Neural cell (in vitro differentiated cells): ENCODE measurements around the gene ZNF566. TPM values are rescaled to one million over a fixed set of nuclear protein-coding genes. Genes with fewer than 3 reads are reported as not detected.

Experiments used
- H2AFZ ChIP-seq: fragments of 200-600, 300-800 bp; sonication (generic), shearing (Covaris generic); 2 replicates; pipeline ENCODE4 v1.6.0; 2014; ENCODE audit warnings: low read depth, mild to moderate bottlenecking, antibody characterized with exemption, low read length, moderate library complexity
- H3F3A ChIP-seq: fragments of 200-600 bp; shearing (Covaris generic); 2 replicates; pipeline ENCODE4 v1.6.1; 2016; ENCODE audit warnings: mild to moderate bottlenecking, moderate library complexity, mixed read lengths, antibody characterized with exemption, low read length; ENCODE audit not compliant: insufficient read depth, poor library complexity, severe bottlenecking
- H3K27ac ChIP-seq: fragments of 200-600, 300-800 bp; sonication (generic), shearing (Covaris generic); 2 replicates; pipeline ENCODE4 v1.5.1; 2014; ENCODE audit warnings: mild to moderate bottlenecking, low read length, moderate library complexity
- H3K27me3 ChIP-seq: fragments of 300-800, 200-600 bp; sonication (generic), shearing (Covaris generic); 2 replicates; pipeline ENCODE4 v1.6.0; 2014; ENCODE audit warnings: mild to moderate bottlenecking, low read depth, low read length, moderate library complexity; ENCODE audit not compliant: insufficient read depth
- H3K36me3 ChIP-seq: fragments of 300-800, 200-600 bp; sonication (generic), shearing (Covaris generic); 2 replicates; pipeline ENCODE4 v1.5.1; 2014; ENCODE audit warnings: mild to moderate bottlenecking, antibody characterized with exemption, low read length, moderate library complexity; ENCODE audit not compliant: insufficient read depth
- H3K4me2 ChIP-seq: fragments of 300-800, 200-600 bp; sonication (generic), shearing (Covaris generic); 2 replicates; pipeline ENCODE4 v1.6.0; 2014; ENCODE audit warnings: mild to moderate bottlenecking, low read length
- H3K4me3 ChIP-seq: fragments of 300-800, 200-600 bp; sonication (generic), shearing (Covaris generic); 2 replicates; pipeline ENCODE4 v1.5.1; 2014; ENCODE audit warnings: mild to moderate bottlenecking, low read length, moderate library complexity
- H3K79me2 ChIP-seq: fragments of 200-600 bp; shearing (Covaris generic); replicated peaks from 2 replicates; pipeline ENCODE4 v1.6.0; 2014; ENCODE audit warnings: mild to moderate bottlenecking, low read length, moderate library complexity; ENCODE audit not compliant: insufficient read depth
- H3K9ac ChIP-seq: fragments of 300-800, 200-600 bp; sonication (generic), shearing (Covaris generic); 2 replicates; pipeline ENCODE4 v1.6.1; 2016; ENCODE audit warnings: mild to moderate bottlenecking, low read length, mixed read lengths
- H3K9me2 ChIP-seq: fragments of 200-600 bp; shearing (Covaris generic); 2 replicates; pipeline ENCODE4 v1.6.1; 2016; ENCODE audit warnings: mild to moderate bottlenecking, low read length, mixed read lengths; ENCODE audit not compliant: insufficient read depth
- H3K9me3 ChIP-seq: fragments of 200-600, 300-800 bp; sonication (generic), shearing (Covaris generic); 2 replicates; pipeline ENCODE4 v1.6.1; 2016; ENCODE audit warnings: mild to moderate bottlenecking, mixed run types, low read length, moderate library complexity, mixed read lengths
- H4K20me1 ChIP-seq: fragments of 200-600 bp; shearing (Covaris generic); 2 replicates; pipeline ENCODE4 v1.6.1; 2016; ENCODE audit warnings: mild to moderate bottlenecking, mixed run types; ENCODE audit not compliant: insufficient read depth
- EP300 ChIP-seq: fragments of 450-650 bp; conservative IDR thresholded peaks from 2 replicates; pipeline ENCODE4 v1.6.1; 2014; ENCODE audit warnings: antibody characterized with exemption, mild to moderate bottlenecking, moderate library complexity; ENCODE audit not compliant: poor library complexity, severe bottlenecking
- EZH2 ChIP-seq: fragments of 200-600, 300-800 bp; shearing (Covaris generic), sonication (generic); IDR thresholded peaks from 2 replicates; pipeline ENCODE4 v1.6.1; 2014; ENCODE audit warnings: antibody characterized with exemption, low read length, borderline replicate concordance, mild to moderate bottlenecking; ENCODE audit not compliant: insufficient read depth, poor library complexity, severe bottlenecking
- MXI1 ChIP-seq: fragments of 450-650 bp; conservative IDR thresholded peaks from 2 replicates; pipeline ENCODE4 v1.6.1; 2014; ENCODE audit warnings: antibody characterized with exemption, mild to moderate bottlenecking; ENCODE audit not compliant: poor library complexity, severe bottlenecking
- POLR2AphosphoS5 ChIP-seq: IDR thresholded peaks from 2 replicates; pipeline ENCODE4 v1.6.1; 2012
- RAD21 ChIP-seq: fragments of 450-650 bp; conservative IDR thresholded peaks from 2 replicates; pipeline ENCODE4 v1.6.1; 2014; ENCODE audit warnings: antibody characterized with exemption, mild to moderate bottlenecking, moderate library complexity
- SMC3 ChIP-seq: fragments of 450-650 bp; conservative IDR thresholded peaks from 2 replicates; pipeline ENCODE4 v1.6.1; 2014; ENCODE audit warnings: antibody characterized with exemption, mild to moderate bottlenecking, moderate library complexity; ENCODE audit not compliant: poor library complexity
- TAF1 ChIP-seq: IDR thresholded peaks from 2 replicates; pipeline ENCODE4 v1.6.1; 2012; ENCODE audit warnings: low read depth
- polyA minus RNA-seq: library from RNA; depleted of rRNA, polyadenylated mRNA; stranded (reverse); fragments of >200 nt; gene quantifications from 2 replicates; pipeline ENCODE4 v1.2.3, GENCODE V29; 2014
- polyA plus RNA-seq: library from polyadenylated mRNA; depleted of rRNA; stranded (reverse); fragments of >200 nt; gene quantifications from 2 replicates; pipeline ENCODE4 v1.2.3, GENCODE V29; 2014
- TF ChIP-seq, protein P1 (sequence below): IDR thresholded peaks from 2 replicates; pipeline ENCODE4 v1.6.1; 2012; ENCODE audit warnings: borderline replicate concordance
- TF ChIP-seq, protein P2 (sequence below): fragments of 450-650 bp; IDR thresholded peaks from 2 replicates; pipeline ENCODE4 v1.5.1; 2014; ENCODE audit warnings: antibody characterized with exemption, mild to moderate bottlenecking, moderate library complexity; ENCODE audit not compliant: poor library complexity, severe bottlenecking

ZNF566 gene
- polyA plus RNA-seq = 28.9 and 29.3 TPM in 2 replicates
- 59.2 and 63.6 TPM in 2 replicates for polyA minus RNA-seq

DNA sequence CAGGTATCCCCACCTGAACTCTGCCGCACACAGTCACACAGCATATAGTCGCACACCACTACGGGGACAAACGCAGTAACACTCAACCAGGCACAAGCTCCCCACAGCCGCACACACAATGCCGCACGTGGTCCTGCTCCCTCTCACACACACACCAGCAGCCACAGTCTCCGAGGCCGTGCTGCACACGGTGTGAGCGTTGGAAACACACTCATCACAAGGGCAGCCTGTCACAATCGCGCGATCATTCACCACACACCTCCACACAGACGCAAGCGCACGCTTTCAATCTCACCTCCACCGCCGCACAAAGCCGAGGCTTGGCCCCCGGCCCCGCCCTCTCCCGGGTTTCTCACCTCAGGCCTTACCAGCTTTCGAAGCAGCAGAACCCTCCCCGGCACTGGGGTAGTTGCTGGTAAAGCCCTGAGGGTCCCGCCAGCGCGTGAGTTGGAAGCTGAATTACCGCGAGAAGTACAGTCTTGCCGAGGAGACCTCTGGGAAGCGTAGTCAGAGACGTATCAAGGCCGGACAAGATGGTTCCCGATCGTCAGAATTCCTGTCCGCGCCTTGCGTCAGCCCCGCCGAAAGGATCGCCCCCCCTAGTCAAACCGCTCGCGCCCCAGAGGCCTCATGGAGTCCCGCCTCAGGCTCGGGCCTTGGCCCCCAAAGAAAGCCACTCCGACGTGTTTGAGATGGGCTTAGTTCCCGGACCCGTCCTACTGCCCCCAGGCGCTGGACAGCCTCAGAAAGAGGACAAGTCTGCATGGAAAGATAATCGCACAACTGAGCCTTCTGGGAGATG is at the start of gene ZNF566:
TSS of gene ZNF566 (minus strand) at position 444 of the 802 bp plus-strand sequence. CDS start 13,004 bp downstream, outside the sequence.
- no peaks in the 10 kb centered on the region for H3K9me3 ChIP-seq
- H3K4me3 ChIP-seq = peak within 1 kb of the TSS; percentile 77
- peak within 1 kb of the TSS; percentile 93 for H3K9ac ChIP-seq
- H4K20me1 ChIP-seq = no peaks in the 10 kb centered on the region
- H3K27ac ChIP-seq = peak within 1 kb of the TSS; percentile 96
- peak; percentile 73 for TF ChIP-seq POLR2AphosphoS5
- TF ChIP-seq SMC3 = peak; percentile 53
- TF ChIP-seq EZH2 = no peak
- TF ChIP-seq, protein P1, sequence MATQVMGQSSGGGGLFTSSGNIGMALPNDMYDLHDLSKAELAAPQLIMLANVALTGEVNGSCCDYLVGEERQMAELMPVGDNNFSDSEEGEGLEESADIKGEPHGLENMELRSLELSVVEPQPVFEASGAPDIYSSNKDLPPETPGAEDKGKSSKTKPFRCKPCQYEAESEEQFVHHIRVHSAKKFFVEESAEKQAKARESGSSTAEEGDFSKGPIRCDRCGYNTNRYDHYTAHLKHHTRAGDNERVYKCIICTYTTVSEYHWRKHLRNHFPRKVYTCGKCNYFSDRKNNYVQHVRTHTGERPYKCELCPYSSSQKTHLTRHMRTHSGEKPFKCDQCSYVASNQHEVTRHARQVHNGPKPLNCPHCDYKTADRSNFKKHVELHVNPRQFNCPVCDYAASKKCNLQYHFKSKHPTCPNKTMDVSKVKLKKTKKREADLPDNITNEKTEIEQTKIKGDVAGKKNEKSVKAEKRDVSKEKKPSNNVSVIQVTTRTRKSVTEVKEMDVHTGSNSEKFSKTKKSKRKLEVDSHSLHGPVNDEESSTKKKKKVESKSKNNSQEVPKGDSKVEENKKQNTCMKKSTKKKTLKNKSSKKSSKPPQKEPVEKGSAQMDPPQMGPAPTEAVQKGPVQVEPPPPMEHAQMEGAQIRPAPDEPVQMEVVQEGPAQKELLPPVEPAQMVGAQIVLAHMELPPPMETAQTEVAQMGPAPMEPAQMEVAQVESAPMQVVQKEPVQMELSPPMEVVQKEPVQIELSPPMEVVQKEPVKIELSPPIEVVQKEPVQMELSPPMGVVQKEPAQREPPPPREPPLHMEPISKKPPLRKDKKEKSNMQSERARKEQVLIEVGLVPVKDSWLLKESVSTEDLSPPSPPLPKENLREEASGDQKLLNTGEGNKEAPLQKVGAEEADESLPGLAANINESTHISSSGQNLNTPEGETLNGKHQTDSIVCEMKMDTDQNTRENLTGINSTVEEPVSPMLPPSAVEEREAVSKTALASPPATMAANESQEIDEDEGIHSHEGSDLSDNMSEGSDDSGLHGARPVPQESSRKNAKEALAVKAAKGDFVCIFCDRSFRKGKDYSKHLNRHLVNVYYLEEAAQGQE = peak; percentile 78
- TF ChIP-seq MXI1 = peak; percentile 95
- TF ChIP-seq, protein P2, sequence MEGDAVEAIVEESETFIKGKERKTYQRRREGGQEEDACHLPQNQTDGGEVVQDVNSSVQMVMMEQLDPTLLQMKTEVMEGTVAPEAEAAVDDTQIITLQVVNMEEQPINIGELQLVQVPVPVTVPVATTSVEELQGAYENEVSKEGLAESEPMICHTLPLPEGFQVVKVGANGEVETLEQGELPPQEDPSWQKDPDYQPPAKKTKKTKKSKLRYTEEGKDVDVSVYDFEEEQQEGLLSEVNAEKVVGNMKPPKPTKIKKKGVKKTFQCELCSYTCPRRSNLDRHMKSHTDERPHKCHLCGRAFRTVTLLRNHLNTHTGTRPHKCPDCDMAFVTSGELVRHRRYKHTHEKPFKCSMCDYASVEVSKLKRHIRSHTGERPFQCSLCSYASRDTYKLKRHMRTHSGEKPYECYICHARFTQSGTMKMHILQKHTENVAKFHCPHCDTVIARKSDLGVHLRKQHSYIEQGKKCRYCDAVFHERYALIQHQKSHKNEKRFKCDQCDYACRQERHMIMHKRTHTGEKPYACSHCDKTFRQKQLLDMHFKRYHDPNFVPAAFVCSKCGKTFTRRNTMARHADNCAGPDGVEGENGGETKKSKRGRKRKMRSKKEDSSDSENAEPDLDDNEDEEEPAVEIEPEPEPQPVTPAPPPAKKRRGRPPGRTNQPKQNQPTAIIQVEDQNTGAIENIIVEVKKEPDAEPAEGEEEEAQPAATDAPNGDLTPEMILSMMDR = peak; percentile 51
- TF ChIP-seq TAF1 = no peak
- TF ChIP-seq EP300 = peak; percentile 45
- peak; percentile 31 for TF ChIP-seq RAD21
- peak within 1 kb of the TSS; percentile 63 for H3K4me2 ChIP-seq
- no peaks in the 10 kb centered on the region for H3K27me3 ChIP-seq
- H2AFZ ChIP-seq = peak within 1 kb of the TSS; percentile 97
- no peaks in the 10 kb centered on the region for H3K36me3 ChIP-seq
- H3K9me2 ChIP-seq = no peaks in the 10 kb centered on the region
- peaks cover 22% of the 10 kb centered on the region for H3K79me2 ChIP-seq
- H3F3A ChIP-seq = no peaks in the 10 kb centered on the region

DNA sequence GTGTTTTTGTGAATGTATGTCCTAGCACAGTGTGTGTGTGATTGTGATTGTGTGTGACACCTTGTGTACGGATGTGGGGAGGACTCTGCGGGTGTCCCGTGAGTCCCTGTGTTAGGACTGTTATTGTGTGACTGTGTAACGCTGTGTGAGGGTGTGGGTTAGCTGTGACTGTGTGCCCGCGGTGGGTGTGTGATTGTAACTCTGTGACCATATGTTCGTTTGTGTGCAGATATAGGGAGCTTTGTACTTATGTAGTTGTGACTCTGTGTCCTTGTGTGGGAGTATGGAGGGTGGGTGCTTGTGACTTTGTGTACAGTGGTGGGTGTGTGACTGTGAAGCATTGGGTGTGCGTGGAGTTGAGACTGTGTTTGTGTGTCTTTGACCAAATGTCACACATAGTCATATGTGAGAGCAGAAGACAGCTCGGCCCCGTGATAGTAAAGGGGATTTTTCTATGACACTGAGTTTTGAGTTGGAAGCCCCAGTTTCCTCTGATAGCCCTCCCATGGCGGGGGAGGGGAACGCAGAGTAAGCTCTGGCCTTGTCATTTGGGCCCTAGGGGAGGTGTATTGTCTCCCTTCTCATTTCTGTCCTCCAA is 39.7 kb upstream of the ZNF566 start:
- Histone ChIP-seq H3K9me3 (peaks cover 3% of the 10 kb centered on the region), H4K20me1 (no peaks in the 10 kb centered on the region)

More for the DNA sequence above, 39.7 kb upstream of the ZNF566 start:
- no peaks in the 10 kb centered on the region for H3K9me2 ChIP-seq
- H3K27ac ChIP-seq = peak overlapping the region; percentile 94
- H3K36me3 ChIP-seq = peaks cover 8% of the 10 kb centered on the region
- TF ChIP-seq, protein P1 = no peak
- peak; percentile 33 for TF ChIP-seq MXI1
- TF ChIP-seq, protein P2 = no peak
- peak overlapping the region; percentile 89 for H3K4me2 ChIP-seq
- H2AFZ ChIP-seq = peak overlapping the region; percentile 66
- peak overlapping the region; percentile 93 for H3K9ac ChIP-seq
- no peaks in the 10 kb centered on the region for H3F3A ChIP-seq
- H3K27me3 ChIP-seq = no peaks in the 10 kb centered on the region
- peaks cover 50% of the 10 kb centered on the region for H3K79me2 ChIP-seq
- H3K4me3 ChIP-seq = peak overlapping the region; percentile 74
